Forelimb muscle (tissue), 1 donor: Measurements from ENCODE around the gene VDAC2. TPM values are rescaled to one million over a fixed set of nuclear protein-coding genes. Genes with fewer than 3 reads are reported as not detected.
"Not testable (repeated sequence)": the region's sequence is repeated elsewhere in the genome, so short reads cannot be mapped to it uniquely, and the experiment has no call there.

ENCODE experiments used
- DNase-seq: peaks from one replicate; pipeline ENCODE4 v3.0.0-alpha.2; 2013; ENCODE audit warnings: low read depth
- polyA plus RNA-seq: library from polyadenylated mRNA; unstranded; fragments of 120-200 nt; gene quantifications from one replicate; pipeline ENCODE4 v1.2.1, GENCODE V29; 2013; ENCODE audit not compliant: insufficient read length

VDAC2 gene
- polyA plus RNA-seq, 1 donor, result 339 TPM

GRCh38 chr10:75199949-75200348 is 10.6 kb upstream of the VDAC2 start:
- DNase-seq, result not testable (repeated sequence)

GRCh38 chr10:75201793-75202307 is 8.7 kb upstream of the VDAC2 start:
- no peak for DNase-seq

- DNase-seq, result no peak
Observed at GRCh38 chr10:75202321-75203045, 8.1 kb upstream of the VDAC2 start.

GRCh38 chr10:75203046-75203620 is 7.5 kb upstream of the VDAC2 start:
- not testable (repeated sequence) for DNase-seq

GRCh38 chr10:75203724-75204123 is 6.9 kb upstream of the VDAC2 start:
- DNase-seq, result no peak

GRCh38 chr10:75205908-75206307 is 4.7 kb upstream of the VDAC2 start:
- no peak for DNase-seq

- DNase-seq, result not testable (repeated sequence)
Observed at GRCh38 chr10:75206638-75207037, 4.0 kb upstream of the VDAC2 start.

- no peak for DNase-seq
Observed at GRCh38 chr10:75207079-75207856, 3.3 kb upstream of the VDAC2 start.

GRCh38 chr10:75207857-75208144 is 2.8 kb upstream of the VDAC2 start:
- DNase-seq, result no peak

GRCh38 chr10:75208181-75208580 is 2.4 kb upstream of the VDAC2 start:
- DNase-seq, result no peak

GRCh38 chr10:75209086-75209920 is 1.3 kb upstream of the VDAC2 start:
- no peak for DNase-seq

- DNase-seq, result peak; percentile 48
Observed at GRCh38 chr10:75209921-75210281, 695 bp upstream of the VDAC2 start.

GRCh38 chr10:75211007-75211691 is 553 bp downstream of the VDAC2 start:
- DNase-seq, result no peak

- DNase-seq, result no peak
Observed at GRCh38 chr10:75212343-75212742, 1.7 kb downstream of the VDAC2 start.

- no peak for DNase-seq
Observed at GRCh38 chr10:75220274-75220673, 9.7 kb downstream of the VDAC2 start.

- DNase-seq, result not testable (repeated sequence)
Observed at GRCh38 chr10:75221492-75221891, 10.9 kb downstream of the VDAC2 start.

- DNase-seq, result no peak
Observed at GRCh38 chr10:75223507-75223906, 12.9 kb downstream of the VDAC2 start.

- DNase-seq, result no peak
Observed at GRCh38 chr10:75226095-75226494, 15.5 kb downstream of the VDAC2 start.

GRCh38 chr10:75226656-75227055 is 16.1 kb downstream of the VDAC2 start:
- DNase-seq, result no peak

GRCh38 chr10:75228278-75228677 is 17.7 kb downstream of the VDAC2 start:
- no peak for DNase-seq

- DNase-seq, result no peak
Observed at GRCh38 chr10:75228834-75229233, 18.2 kb downstream of the VDAC2 start.
